ENCODE data around the gene PGP.

Gene PGP

DNA sequence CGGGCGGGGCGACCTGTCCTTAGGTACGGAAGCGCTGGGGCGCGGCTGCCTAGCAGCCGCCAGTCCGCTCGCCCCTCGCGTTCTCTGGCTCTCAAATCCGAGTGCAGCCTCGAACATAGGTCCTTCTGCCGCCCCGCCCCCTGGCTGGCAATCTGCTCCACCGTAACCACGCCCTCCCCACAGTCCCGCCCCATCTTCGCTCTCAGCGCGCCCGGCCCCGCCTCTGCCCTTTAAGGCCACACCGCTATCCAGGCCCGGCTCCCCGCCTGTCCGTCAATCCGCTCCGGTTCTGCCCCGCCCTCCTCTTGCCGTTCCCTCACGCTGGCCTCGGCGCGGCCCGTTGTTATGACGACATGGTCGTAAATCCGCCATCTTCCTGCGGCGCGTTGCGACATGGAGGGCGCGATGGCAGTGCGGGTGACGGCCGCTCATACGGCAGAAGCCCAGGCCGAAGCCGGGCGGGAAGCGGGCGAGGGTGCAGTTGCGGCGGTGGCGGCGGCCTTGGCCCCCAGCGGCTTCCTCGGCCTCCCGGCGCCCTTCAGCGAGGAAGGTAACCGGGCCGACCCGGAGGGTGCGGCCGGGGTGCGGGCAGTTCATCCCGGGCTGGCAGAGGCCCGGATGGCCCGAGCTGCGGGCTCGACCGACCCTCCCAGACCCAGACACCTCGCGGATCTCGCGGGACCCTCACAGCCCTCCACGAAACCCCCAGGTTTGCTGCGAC, 8.7 kb upstream of the PGP start, which contains the start of gene E4F1:
TSS of gene E4F1 (plus strand) at position 371 of the 721 bp plus-strand sequence. CDS start at position 394, 23 bp downstream.
- DNase-seq (peak; percentile 100), ATAC-seq (ENCODE audit: insufficient read depth, low read depth) (peak; percentile 93)
- H3K36me3 ChIP-seq (ENCODE audit: insufficient read depth, low read length), result peaks cover 18% of the 10 kb centered on the region
- TF ChIP-seq, protein P1, sequence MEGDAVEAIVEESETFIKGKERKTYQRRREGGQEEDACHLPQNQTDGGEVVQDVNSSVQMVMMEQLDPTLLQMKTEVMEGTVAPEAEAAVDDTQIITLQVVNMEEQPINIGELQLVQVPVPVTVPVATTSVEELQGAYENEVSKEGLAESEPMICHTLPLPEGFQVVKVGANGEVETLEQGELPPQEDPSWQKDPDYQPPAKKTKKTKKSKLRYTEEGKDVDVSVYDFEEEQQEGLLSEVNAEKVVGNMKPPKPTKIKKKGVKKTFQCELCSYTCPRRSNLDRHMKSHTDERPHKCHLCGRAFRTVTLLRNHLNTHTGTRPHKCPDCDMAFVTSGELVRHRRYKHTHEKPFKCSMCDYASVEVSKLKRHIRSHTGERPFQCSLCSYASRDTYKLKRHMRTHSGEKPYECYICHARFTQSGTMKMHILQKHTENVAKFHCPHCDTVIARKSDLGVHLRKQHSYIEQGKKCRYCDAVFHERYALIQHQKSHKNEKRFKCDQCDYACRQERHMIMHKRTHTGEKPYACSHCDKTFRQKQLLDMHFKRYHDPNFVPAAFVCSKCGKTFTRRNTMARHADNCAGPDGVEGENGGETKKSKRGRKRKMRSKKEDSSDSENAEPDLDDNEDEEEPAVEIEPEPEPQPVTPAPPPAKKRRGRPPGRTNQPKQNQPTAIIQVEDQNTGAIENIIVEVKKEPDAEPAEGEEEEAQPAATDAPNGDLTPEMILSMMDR (IDR thresholded peaks at IDR 0.05; ENCODE audit: borderline replicate concordance, extremely low read depth, low read length, poor library complexity, severe bottlenecking), result no peak
- peaks cover 24% of the 10 kb centered on the region for H3K4me1 ChIP-seq (ENCODE audit: insufficient read depth, low read length)
- peak within 1 kb of the TSS; percentile 58 to 75; a peak in 3 of 4 replicates for H3K4me3 ChIP-seq (ENCODE audit: low read depth in 1 of 2, low read length in 2 of 2)
- peak within 1 kb of the TSS; percentile 78 for H3K4me2 ChIP-seq (ENCODE audit: insufficient read depth, low read length)
- H3K27ac ChIP-seq (ENCODE audit: low read length), result peak within 1 kb of the TSS; percentile 70
- H2AFZ ChIP-seq (ENCODE audit: low read depth, low read length), result peak within 1 kb of the TSS; percentile 70
- H4K20me1 ChIP-seq (ENCODE audit: insufficient read depth, low read length), result peaks cover 23% of the 10 kb centered on the region; the same call in 1 of the 2 replicates
- H3K9ac ChIP-seq (ENCODE audit: low read depth, low read length), result peak within 1 kb of the TSS; percentile 88
- no peaks in the 10 kb centered on the region for H3K27me3 ChIP-seq (ENCODE audit: insufficient read depth, low read length, poor library complexity)
- peaks cover 48% of the 10 kb centered on the region for H3K79me2 ChIP-seq (ENCODE audit: insufficient read depth, low read length)
- no peaks in the 10 kb centered on the region for H3K9me3 ChIP-seq (ENCODE audit: insufficient read depth, low read length, severe bottlenecking)

DNA sequence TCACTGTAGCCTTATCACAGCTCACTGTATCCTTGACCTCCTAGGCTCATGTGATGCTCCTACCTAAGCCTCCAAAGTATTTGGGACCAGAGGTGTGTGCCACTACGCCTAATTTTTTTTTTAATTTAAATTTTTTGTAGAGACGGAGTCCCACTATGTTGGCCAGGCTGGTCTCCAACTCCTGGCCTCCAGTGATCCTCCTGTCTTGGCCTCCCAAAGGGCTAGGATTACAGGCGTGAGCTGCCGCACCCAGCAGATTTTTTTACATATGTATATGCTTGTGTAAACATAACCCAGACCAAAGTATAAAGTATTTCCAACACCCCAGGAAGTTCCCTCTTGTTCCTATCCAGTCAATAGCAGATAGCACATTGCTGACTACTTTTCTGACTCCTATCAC, 1.7 kb upstream of the PGP start:
- H2AFZ ChIP-seq (ENCODE audit: low read depth, low read length), result no peak overlapping the region
- H3K27me3 ChIP-seq (ENCODE audit: insufficient read depth, low read length, poor library complexity), result no peaks in the 10 kb centered on the region
- H3K4me2 ChIP-seq (ENCODE audit: insufficient read depth, low read length), result peak overlapping the region; percentile 94
- TF ChIP-seq EZH2 (IDR thresholded peaks at IDR 0.05; ENCODE audit: borderline replicate concordance, low read depth, low read length, severe bottlenecking), result no peak
- TF ChIP-seq, protein P1 (IDR thresholded peaks at IDR 0.05; ENCODE audit: borderline replicate concordance, extremely low read depth, low read length, poor library complexity, severe bottlenecking), result no peak
- H3K4me3 ChIP-seq (ENCODE audit: low read depth in 1 of 2, low read length in 2 of 2), result peak overlapping the region in 1 of 2 experiments; percentile 32; a peak in 1 of 4 replicates
- DNase-seq, result no peak
- H4K20me1 ChIP-seq (ENCODE audit: insufficient read depth, low read length), result peaks cover 22% of the 10 kb centered on the region
- H3K4me1 ChIP-seq (ENCODE audit: insufficient read depth, low read length), result peaks cover 36% of the 10 kb centered on the region
- H3K36me3 ChIP-seq (ENCODE audit: insufficient read depth, low read length), result peaks cover 25% of the 10 kb centered on the region
- H3K79me2 ChIP-seq (ENCODE audit: insufficient read depth, low read length), result peaks cover 41% of the 10 kb centered on the region
- no peak overlapping the region for H3K9ac ChIP-seq (ENCODE audit: low read depth, low read length)
- H3K27ac ChIP-seq (ENCODE audit: low read length), result no peak overlapping the region
- no peaks in the 10 kb centered on the region for H3K9me3 ChIP-seq (ENCODE audit: insufficient read depth, low read length, severe bottlenecking)
- no peak for ATAC-seq (ENCODE audit: insufficient read depth, low read depth)

DNA sequence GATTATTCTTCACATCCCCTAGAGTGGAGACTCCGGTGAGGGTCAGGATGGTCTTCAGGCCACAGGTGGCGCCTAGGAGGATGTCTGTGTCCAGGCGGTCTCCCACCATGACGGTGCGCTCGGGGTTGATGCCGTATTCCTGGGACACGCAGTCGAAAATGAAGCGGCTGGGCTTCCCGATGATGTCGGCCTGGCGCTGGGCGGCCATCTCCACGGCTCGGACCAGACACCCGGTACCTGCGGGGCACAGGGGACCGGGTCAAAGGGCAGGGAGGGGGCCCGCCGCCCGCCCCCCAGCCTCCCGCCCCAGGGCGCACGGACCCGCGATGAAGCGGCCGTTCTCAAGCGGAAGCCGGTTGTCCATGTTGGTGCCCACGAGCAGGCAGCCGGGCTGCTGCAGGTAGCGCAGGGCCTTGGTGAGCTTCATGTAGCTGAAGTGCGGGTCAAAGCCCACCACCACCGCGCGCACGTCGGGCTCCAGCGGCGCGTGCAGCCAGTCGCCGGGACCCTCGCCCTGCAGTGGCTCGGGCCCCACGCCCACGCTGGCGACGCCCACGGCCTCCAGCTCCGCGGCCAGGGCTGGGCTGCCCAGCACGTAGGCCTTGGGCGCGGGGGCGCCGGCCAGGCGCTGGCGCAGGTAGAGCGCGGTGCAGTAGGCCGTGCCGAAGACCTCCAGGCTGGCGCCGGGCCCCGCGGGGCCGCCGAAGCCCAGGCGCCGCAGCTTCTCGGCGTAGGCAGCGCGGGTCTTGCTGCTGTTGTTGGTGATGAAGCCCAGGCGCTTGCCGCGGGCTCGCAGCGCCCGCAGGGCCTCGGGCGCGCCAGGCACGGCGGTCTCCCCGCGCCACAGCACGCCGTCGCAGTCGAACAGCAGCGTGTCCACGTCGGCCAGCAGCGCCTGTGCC, 572 bp downstream of the PGP start:
- peak overlapping the region; percentile 94 to 98 for H3K4me3 ChIP-seq (ENCODE audit: low read depth in 1 of 2, low read length in 2 of 2)
- H3K27me3 ChIP-seq (ENCODE audit: insufficient read depth, low read length, poor library complexity), result no peaks in the 10 kb centered on the region
- peak overlapping the region; percentile 99 for H3K4me2 ChIP-seq (ENCODE audit: insufficient read depth, low read length)
- H3K27ac ChIP-seq (ENCODE audit: low read length), result peak overlapping the region; percentile 93
- peak overlapping the region; percentile 99 for H3K9ac ChIP-seq (ENCODE audit: low read depth, low read length)
- H3K36me3 ChIP-seq (ENCODE audit: insufficient read depth, low read length), result peaks cover 46% of the 10 kb centered on the region
- peaks cover 29% of the 10 kb centered on the region for H4K20me1 ChIP-seq (ENCODE audit: insufficient read depth, low read length)
- no peaks in the 10 kb centered on the region for H3K9me3 ChIP-seq (ENCODE audit: insufficient read depth, low read length, severe bottlenecking)
- peaks cover 41% of the 10 kb centered on the region for H3K79me2 ChIP-seq (ENCODE audit: insufficient read depth, low read length)
- DNase-seq (no peak), ATAC-seq (ENCODE audit: insufficient read depth, low read depth) (no peak)
- peaks cover 36% of the 10 kb centered on the region for H3K4me1 ChIP-seq (ENCODE audit: insufficient read depth, low read length)
- TF ChIP-seq EZH2 (IDR thresholded peaks at IDR 0.05; ENCODE audit: borderline replicate concordance, low read depth, low read length, severe bottlenecking), result no peak
- TF ChIP-seq, protein P1 (IDR thresholded peaks at IDR 0.05; ENCODE audit: borderline replicate concordance, extremely low read depth, low read length, poor library complexity, severe bottlenecking), result no peak
- peak overlapping the region; percentile 90 for H2AFZ ChIP-seq (ENCODE audit: low read depth, low read length)

All from DND-41 (cell line).